HL-60 (cell line): Measurements from ENCODE around the gene RIC3.

Source experiments
- CTCF ChIP-seq: IDR thresholded peaks from one replicate; pipeline ENCODE4 v1.5.1; 2011; ENCODE audit warnings: low read length, control low read depth, inconsistent platforms; ENCODE audit not compliant: insufficient read depth
- GABPA ChIP-seq: IDR thresholded peaks from 2 replicates; pipeline ENCODE4 v1.6.1; 2012; ENCODE audit warnings: low read depth
- POLR2AphosphoS5 ChIP-seq: IDR thresholded peaks from 2 replicates; pipeline ENCODE4 v1.6.1; 2012; ENCODE audit warnings: low read depth

GRCh38 chr11:8156877-8157276, 11.9 kb downstream of the RIC3 start:
- TF ChIP-seq POLR2AphosphoS5 (no peak), GABPA (no peak), CTCF (no peak)
